Sigmoid colon (tissue), 4 donors: ENCODE results near the gene C18orf63.
A peak's percentile ranks its signal among the peaks of the same experiment; 100 is the strongest.

Source experiments
- EP300 ChIP-seq, 4 donors: sonication (generic); formaldehyde crosslinking; IDR thresholded peaks; one replicate each; pipeline ENCODE4 v1.6.1; 2017; ENCODE audit warnings: antibody characterized with exemption in 4 of 4
- POLR2A ChIP-seq, 2 donors: fragments of 450-650 bp; IDR thresholded peaks; one replicate each; pipeline ENCODE4 v1.6.1; 2016; ENCODE audit warnings: antibody characterized with exemption in 2 of 2, mild to moderate bottlenecking in 2 of 2, moderate library complexity in 2 of 2
- POLR2AphosphoS5 ChIP-seq, 4 donors: sonication (generic); formaldehyde crosslinking; IDR thresholded peaks; one replicate each; pipeline ENCODE4 v1.6.1; 2017; ENCODE audit warnings: antibody characterized with exemption in 4 of 4
- TF ChIP-seq, protein P1 (sequence below), 4 experiments: fragments of 450-650 bp in 3 of 4; fragments of 200-600 bp in 1 of 4; IDR thresholded peaks; one replicate each; pipeline ENCODE4 v1.5.1; 2016 to 2019; ENCODE audit warnings: antibody characterized with exemption in 4 of 4, mild to moderate bottlenecking in 3 of 4, moderate library complexity in 2 of 4

- TF ChIP-seq, protein P1, sequence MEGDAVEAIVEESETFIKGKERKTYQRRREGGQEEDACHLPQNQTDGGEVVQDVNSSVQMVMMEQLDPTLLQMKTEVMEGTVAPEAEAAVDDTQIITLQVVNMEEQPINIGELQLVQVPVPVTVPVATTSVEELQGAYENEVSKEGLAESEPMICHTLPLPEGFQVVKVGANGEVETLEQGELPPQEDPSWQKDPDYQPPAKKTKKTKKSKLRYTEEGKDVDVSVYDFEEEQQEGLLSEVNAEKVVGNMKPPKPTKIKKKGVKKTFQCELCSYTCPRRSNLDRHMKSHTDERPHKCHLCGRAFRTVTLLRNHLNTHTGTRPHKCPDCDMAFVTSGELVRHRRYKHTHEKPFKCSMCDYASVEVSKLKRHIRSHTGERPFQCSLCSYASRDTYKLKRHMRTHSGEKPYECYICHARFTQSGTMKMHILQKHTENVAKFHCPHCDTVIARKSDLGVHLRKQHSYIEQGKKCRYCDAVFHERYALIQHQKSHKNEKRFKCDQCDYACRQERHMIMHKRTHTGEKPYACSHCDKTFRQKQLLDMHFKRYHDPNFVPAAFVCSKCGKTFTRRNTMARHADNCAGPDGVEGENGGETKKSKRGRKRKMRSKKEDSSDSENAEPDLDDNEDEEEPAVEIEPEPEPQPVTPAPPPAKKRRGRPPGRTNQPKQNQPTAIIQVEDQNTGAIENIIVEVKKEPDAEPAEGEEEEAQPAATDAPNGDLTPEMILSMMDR (IDR thresholded peaks at IDR 0.05), result peak in 1 of 4 experiments; percentile 18
- TF ChIP-seq EP300 (IDR thresholded peaks at IDR 0.05), result no peak
- TF ChIP-seq POLR2A (IDR thresholded peaks at IDR 0.05), result no peak
- no peak for TF ChIP-seq POLR2AphosphoS5 (IDR thresholded peaks at IDR 0.05)
These were observed 15.8 kb downstream of the C18orf63 start for GRCh38 chr18:74331404-74331803.
